ENCODE data around the gene LYRM9. TPM values are rescaled to one million over a fixed set of nuclear protein-coding genes. Genes with fewer than 3 reads are reported as not detected.

LYRM9 gene
- total and polyA plus RNA-seq, 2 of the 8 experiments (the other 6 are each of a cell fraction or from before 2014, with no cell fraction given), result 4.3 to 5.2 TPM

DNA sequence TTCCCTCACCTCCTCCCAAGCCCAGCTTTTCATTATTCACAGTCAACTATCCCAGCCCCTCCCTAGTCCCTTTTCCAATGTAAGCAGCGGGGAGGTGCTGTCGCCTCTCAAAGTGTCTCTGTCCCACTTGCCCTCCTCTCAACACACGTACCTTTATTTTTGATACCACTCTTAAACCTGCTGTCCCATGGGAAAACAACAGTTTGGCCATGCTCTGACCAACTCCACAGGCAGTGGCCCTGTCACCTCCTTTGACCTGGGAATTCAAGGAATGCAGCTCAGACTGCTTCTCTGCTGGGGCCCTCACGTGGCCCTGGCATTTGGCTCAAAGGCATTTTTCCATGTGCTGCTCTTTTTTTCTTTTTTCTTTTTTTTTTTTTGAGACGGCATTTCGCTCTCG lies 4.2 kb downstream of the LYRM9 start (continued):
- TF ChIP-seq FOSL1 (IDR thresholded peaks at IDR 0.05; ENCODE audit: insufficient read depth, low read depth, low read length), result no peak
- TF ChIP-seq NRF1 (IDR thresholded peaks at IDR 0.05; ENCODE audit: low read depth, low read length), result no peak
- TF ChIP-seq SIN3A (conservative IDR thresholded peaks at IDR 0.05 in 1 of 2, IDR thresholded peaks at IDR 0.05 in 1 of 2; ENCODE audit: low read depth in 1 of 2, low read length in 2 of 2), result peak; percentile 90; a peak in 3 of 4 replicates
- no peak for TF ChIP-seq BACH1 (IDR thresholded peaks at IDR 0.05; ENCODE audit: low read length)
- TF ChIP-seq TAF1 (IDR thresholded peaks at IDR 0.05; ENCODE audit: low read depth, low read length), result peak; percentile 35; the same call in 1 of the 2 replicates
- no peak for TF ChIP-seq HDAC6 (IDR thresholded peaks at IDR 0.05; ENCODE audit: low read depth, low read length)
- TF ChIP-seq, protein P1, sequence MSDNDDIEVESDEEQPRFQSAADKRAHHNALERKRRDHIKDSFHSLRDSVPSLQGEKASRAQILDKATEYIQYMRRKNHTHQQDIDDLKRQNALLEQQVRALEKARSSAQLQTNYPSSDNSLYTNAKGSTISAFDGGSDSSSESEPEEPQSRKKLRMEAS (IDR thresholded peaks at IDR 0.05), result peak; percentile 93
- TF ChIP-seq TCF12 (IDR thresholded peaks at IDR 0.05; ENCODE audit: low read depth, low read length), result 0 out of 2 replicates have a peak, but pooled peaks have one; percentile 74
- no peak for TF ChIP-seq PHF8 (conservative IDR thresholded peaks at IDR 0.05; ENCODE audit: low read depth, low read length)
- TF ChIP-seq, protein P2, sequence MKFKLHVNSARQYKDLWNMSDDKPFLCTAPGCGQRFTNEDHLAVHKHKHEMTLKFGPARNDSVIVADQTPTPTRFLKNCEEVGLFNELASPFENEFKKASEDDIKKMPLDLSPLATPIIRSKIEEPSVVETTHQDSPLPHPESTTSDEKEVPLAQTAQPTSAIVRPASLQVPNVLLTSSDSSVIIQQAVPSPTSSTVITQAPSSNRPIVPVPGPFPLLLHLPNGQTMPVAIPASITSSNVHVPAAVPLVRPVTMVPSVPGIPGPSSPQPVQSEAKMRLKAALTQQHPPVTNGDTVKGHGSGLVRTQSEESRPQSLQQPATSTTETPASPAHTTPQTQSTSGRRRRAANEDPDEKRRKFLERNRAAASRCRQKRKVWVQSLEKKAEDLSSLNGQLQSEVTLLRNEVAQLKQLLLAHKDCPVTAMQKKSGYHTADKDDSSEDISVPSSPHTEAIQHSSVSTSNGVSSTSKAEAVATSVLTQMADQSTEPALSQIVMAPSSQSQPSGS (IDR thresholded peaks at IDR 0.05; ENCODE audit: low read length), result no peak
- no peak for TF ChIP-seq KDM4A (IDR thresholded peaks at IDR 0.05; ENCODE audit: low read depth, low read length, severe bottlenecking)
- TF ChIP-seq SP2 (IDR thresholded peaks at IDR 0.05; ENCODE audit: low read length), result no peak
- TF ChIP-seq KDM1A (IDR thresholded peaks at IDR 0.05; ENCODE audit: borderline replicate concordance, low read length), result no peak
- no peak for TF ChIP-seq POU5F1 (IDR thresholded peaks at IDR 0.05; ENCODE audit: low read depth, low read length)
- TF ChIP-seq, protein P3, sequence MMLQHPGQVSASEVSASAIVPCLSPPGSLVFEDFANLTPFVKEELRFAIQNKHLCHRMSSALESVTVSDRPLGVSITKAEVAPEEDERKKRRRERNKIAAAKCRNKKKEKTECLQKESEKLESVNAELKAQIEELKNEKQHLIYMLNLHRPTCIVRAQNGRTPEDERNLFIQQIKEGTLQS (IDR thresholded peaks at IDR 0.05; ENCODE audit: insufficient read depth, low read depth, low read length), result no peak
- TF ChIP-seq POLR2AphosphoS5 (IDR thresholded peaks at IDR 0.05; ENCODE audit: low read depth, low read length), result peak; percentile 41; the same call in 1 of the 2 replicates
- no peak for TF ChIP-seq EGR1 (IDR thresholded peaks at IDR 0.05; ENCODE audit: borderline replicate concordance, low read depth, low read length)
- TF ChIP-seq SIX5 (IDR thresholded peaks at IDR 0.05; ENCODE audit: low read depth, low read length), result no peak
- TF ChIP-seq GTF2F1 (IDR thresholded peaks at IDR 0.05; ENCODE audit: borderline replicate concordance, low read depth, low read length), result no peak
- TF ChIP-seq JUND (IDR thresholded peaks at IDR 0.05; ENCODE audit: low read length), result no peak
- no peak for TF ChIP-seq CBX5 (IDR thresholded peaks at IDR 0.05; ENCODE audit: low read depth, low read length)
- TF ChIP-seq EP300 (IDR thresholded peaks at IDR 0.05; ENCODE audit: borderline replicate concordance in 1 of 2, low read depth in 2 of 2, low read length in 2 of 2), result peak in 1 of 2 experiments; percentile 75; a peak in 1 of 3 replicates
- TF ChIP-seq SP1 (IDR thresholded peaks at IDR 0.05; ENCODE audit: low read depth, low read length), result peak; percentile 76
- peak; percentile 60; the same call in 1 of the 2 replicates for TF ChIP-seq YY1 (IDR thresholded peaks at IDR 0.05; ENCODE audit: low read depth, low read length)

Measured in H1 (cell line).